ENCODE results near the gene DDX42. TPM values are rescaled to one million over a fixed set of nuclear protein-coding genes. Genes with fewer than 3 reads are reported as not detected.

Gene DDX42
- total and polyA plus RNA-seq, 9 of the 15 experiments (the other 6 are each of a cell fraction or from before 2014, with no cell fraction given) = 16.5 to 149 (median 87.6) TPM

DNA sequence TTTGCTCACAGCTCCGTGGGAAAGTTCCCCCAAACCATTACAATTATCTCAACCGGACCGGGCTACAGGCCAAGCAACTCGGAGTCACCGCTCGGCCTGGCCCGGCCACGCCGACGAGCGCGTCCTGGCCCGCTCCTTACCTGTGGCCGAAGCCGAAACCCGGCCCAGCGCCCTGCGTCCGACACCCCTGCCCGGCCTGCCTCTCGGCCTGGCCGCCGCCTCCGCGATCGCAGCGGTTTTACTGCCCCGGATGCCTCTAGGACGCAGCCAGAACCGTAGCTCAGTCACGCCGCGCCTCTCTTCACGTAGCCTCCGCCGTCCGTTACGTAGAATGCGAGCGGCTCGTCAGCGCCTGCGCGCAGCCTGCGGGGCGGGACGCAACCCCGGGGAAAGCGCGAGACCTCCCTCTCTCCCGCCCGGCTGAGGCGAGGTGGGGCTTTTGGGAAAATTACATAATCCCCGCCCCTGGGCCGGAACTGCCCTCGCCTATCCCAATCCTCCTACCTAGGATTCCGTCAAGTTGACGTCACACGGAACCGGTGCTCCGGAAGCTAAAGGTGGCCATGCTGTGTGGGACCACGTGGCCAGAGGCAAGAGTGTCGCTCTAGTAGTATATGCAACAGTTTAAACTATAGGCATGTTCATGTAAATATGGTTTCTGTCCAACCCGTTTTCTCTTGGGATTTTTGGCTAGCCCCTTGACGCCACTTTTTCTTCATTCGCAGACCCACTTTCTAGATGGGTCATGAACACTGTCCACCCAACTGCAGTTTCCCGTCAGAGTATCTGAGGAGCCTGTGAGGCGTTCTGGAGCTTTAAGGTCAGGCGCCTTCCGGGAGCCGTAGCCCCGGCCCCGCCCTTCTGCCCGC is 464 bp upstream of the DDX42 start, which contains the start of gene CCDC47:
CCDC47 (minus strand) TSS at position 326 of the 869 bp plus-strand sequence. CDS start 7,422 bp downstream, outside the sequence.
- intact Hi-C loops (cut with micrococcal nuclease) (loop anchor here (2.0 to 10.0 kb wide), 4 partner anchors 69 to 371 kb away; partner anchors contain the start of genes DCAF7, MAP3K3 and SMARCD2), in situ Hi-C loops (cut with MboI) (no loop called here)
- Histone ChIP-seq H3K27me3 (ENCODE audit: control insufficient read depth in 2 of 2, insufficient read depth in 2 of 2, low read length in 2 of 2) (no peaks in the 10 kb centered on the region), H3K9me1 (ENCODE audit: control insufficient read depth, insufficient read depth, low read length) (no peaks in the 10 kb centered on the region), H3K79me2 (ENCODE audit: control insufficient read depth, insufficient read depth, low read length) (peaks cover 97% of the 10 kb centered on the region), H4K20me1 (replicated peaks; ENCODE audit: control insufficient read depth, insufficient read depth, low read length) (peaks cover 24% of the 10 kb centered on the region), H3K9ac (ENCODE audit: insufficient read depth in 1 of 2, low read depth in 2 of 2, low read length in 2 of 2) (peak within 1 kb of the TSS; percentile 98 to 99), H3K36me3 (ENCODE audit: control insufficient read depth, insufficient read depth, low read length) (peaks cover 48% of the 10 kb centered on the region), H3K4me2 (ENCODE audit: insufficient read depth, low read length) (peak within 1 kb of the TSS; percentile 93), H3K4me1 (replicated peaks in 1 of 2; ENCODE audit: control insufficient read depth in 2 of 2, insufficient read depth in 2 of 2, low read length in 2 of 2) (peaks cover 9 to 24% of the 10 kb centered on the region in 2 experiments), H3K4me3 (peak within 1 kb of the TSS; percentile 84), H3K9me3 (replicated peaks; ENCODE audit: control insufficient read depth, insufficient read depth, low read depth, low read length) (no peaks in the 10 kb centered on the region), H2AFZ (ENCODE audit: low read depth, low read length) (peak within 1 kb of the TSS; percentile 86), H3K27ac (ENCODE audit: extremely low read depth, low read depth, low read length) (peak within 1 kb of the TSS; percentile 99)
- DNase-seq (ENCODE audit: extremely low read depth in 1 of 4, low spot score in 3 of 4) = peak; percentile 94 to 99 (median 97)
- CTCF ChIA-PET (ENCODE audit: low intra/inter-chr PET ratio) = no interaction called here
- POLR2A ChIA-PET = interaction anchor here (0.6 to 5.4 kb wide), 37 partner anchors 9 to 341 kb away, joined by 3 to 82 read pairs (median 6); partner anchors contain the start of genes FTSJ3, PSMC5 and STRADA
- WGBS (ENCODE audit: insufficient coverage, low coverage, missing lambda C conversion rate) = under 1% methylated on average over 74 of the region's 74 CpGs
- FAIRE-seq = peak; percentile 95
- ATAC-seq = peak; percentile 85
- no TSS peak for BruUV-seq (replicated peaks)
- no peak; the same call in 1 of the 2 replicates for TF ChIP-seq ZNF232 (CRISPR knock-in tag; IDR thresholded peaks at IDR 0.05)
- no peak for TF ChIP-seq NUFIP1 (IDR thresholded peaks at IDR 0.05; ENCODE audit: partially characterized antibody)
- TF ChIP-seq HNRNPH1 (optimal IDR thresholded peaks at IDR 0.05; ENCODE audit: low read depth, low read length) = no peak
- peak in 1 of 2 experiments; percentile 74; a peak in 2 of 4 replicates for TF ChIP-seq KDM4B (IDR thresholded peaks at IDR 0.05; ENCODE audit: borderline replicate concordance in 2 of 2, low read depth in 1 of 2)
- TF ChIP-seq SPI1 (IDR thresholded peaks at IDR 0.05; ENCODE audit: borderline replicate concordance, low read depth, low read length) = 0 out of 2 replicates have a peak, but pooled peaks have one; percentile 11
- peak in 1 of 2 experiments; percentile 37; a peak in 2 of 4 replicates for TF ChIP-seq ZMIZ1 (IDR thresholded peaks at IDR 0.05; ENCODE audit: low read depth in 2 of 2, low read length in 2 of 2)
- peak; percentile 99 for TF ChIP-seq HDAC2 (IDR thresholded peaks at IDR 0.05)
- TF ChIP-seq, protein P1, sequence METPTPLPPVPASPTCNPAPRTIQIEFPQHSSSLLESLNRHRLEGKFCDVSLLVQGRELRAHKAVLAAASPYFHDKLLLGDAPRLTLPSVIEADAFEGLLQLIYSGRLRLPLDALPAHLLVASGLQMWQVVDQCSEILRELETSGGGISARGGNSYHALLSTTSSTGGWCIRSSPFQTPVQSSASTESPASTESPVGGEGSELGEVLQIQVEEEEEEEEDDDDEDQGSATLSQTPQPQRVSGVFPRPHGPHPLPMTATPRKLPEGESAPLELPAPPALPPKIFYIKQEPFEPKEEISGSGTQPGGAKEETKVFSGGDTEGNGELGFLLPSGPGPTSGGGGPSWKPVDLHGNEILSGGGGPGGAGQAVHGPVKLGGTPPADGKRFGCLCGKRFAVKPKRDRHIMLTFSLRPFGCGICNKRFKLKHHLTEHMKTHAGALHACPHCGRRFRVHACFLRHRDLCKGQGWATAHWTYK (CRISPR knock-in tag; IDR thresholded peaks at IDR 0.05) = peak; percentile 58; the same call in 1 of the 2 replicates
- peak; percentile 100 for TF ChIP-seq ZNF24 (IDR thresholded peaks at IDR 0.05)
- peak in 1 of 2 experiments; percentile 35; a peak in 1 of 4 replicates for TF ChIP-seq TRIM24 (IDR thresholded peaks at IDR 0.05)
- peak in 1 of 2 experiments; percentile 91 for TF ChIP-seq AFF1 (IDR thresholded peaks at IDR 0.05; ENCODE audit: low read depth in 1 of 2, partially characterized antibody in 2 of 2)
